ENCODE data around the gene TBPL1.
"Not testable (repeated sequence)": the region's sequence is repeated elsewhere in the genome, so short reads cannot be mapped to it uniquely, and the experiment has no call there.

Gene TBPL1

DNA sequence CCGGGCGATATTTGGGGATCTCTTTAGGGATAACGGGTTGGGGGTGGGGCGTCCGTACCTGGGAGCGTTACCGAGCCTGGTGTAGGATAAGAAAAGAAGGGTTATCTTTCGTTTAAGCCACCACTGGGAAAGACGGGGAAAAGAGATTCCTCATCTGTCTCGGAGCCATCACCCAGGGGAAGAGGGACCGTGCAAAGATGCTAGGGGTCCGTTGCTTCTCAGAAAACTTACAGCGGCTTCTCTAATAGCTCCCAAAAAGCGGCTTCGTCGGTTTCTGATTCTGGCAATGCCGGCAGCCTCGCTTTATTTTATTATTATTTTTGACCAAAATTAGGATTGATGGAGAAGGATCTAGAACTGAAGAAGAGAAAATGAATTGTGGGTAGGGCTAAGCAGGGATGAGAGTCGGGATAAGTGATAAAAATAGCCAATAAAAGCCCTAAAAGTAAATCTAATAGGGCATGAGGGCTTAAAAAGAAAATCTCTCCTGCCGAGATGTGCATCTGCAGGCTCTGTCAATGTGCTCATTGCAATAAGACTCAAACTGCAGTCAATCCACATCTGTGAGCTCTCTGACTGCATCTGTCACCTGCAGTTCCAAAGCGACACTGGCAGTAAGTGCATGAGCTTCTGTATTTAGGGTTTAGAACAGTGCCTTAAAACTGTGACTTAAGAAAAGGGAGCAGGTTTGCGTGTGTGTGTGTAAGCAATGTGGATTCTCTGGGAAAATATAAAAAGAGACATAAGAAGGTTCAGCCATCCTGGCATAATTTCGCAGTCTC is 801 bp downstream of the TBPL1 start:
- peak in 1 of 5 experiments; percentile 48 for DNase-seq

DNA sequence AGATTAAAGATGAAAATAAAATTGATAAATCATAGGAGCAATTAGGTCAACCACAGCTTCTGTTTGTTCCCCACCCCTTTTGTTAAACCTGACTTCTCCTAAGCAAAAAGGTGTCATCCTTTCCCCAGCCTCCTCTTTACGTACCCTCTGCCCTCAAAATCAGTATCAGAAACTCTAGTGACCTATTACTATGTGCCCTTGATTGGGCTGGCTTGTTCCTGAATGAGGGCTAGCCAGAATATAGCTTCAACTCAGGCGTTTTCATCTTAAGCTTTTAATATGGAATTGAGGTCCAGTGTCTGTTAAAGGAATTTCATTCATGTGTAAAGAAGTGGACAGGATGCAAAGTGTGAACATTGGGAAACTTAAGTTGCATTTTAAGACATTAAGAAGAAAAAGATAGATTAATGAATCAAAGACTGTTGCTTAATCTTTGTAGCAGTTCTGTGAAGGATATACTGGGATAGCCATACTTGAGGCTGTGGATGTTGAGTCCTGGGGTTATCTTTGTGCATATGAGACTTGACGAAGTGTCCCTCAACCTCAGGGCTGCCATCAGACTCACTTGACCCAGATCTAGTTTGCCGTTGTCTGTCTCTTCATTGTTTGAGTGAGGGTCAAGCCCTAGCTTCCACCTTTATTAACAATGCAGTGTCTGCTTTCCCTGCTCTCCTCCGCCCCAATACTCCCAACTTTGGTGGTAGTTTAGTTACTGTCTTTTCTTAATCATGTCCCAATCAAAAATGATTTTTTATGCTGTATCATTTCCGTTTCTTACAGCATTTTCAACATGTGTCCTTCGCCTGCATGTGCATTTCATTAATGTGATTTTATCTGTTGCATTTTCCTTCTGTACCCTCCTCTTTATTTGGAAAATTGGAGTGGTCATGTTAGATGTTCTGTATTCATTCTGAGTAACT is 1.9 kb downstream of the TBPL1 start:
- no peak for DNase-seq

- DNase-seq = no peak
Observed at GRCh38 chr6:133955582-133956415, 2.8 kb downstream of the TBPL1 start.

GRCh38 chr6:133956416-133957049 is 3.5 kb downstream of the TBPL1 start:
- DNase-seq = no peak

GRCh38 chr6:133957227-133957626 is 4.2 kb downstream of the TBPL1 start:
- no peak for DNase-seq

GRCh38 chr6:133957780-133958242 is 4.8 kb downstream of the TBPL1 start:
- DNase-seq = no peak

GRCh38 chr6:133958791-133959190 is 5.8 kb downstream of the TBPL1 start:
- DNase-seq = peak in 1 of 5 experiments; percentile 22

DNA sequence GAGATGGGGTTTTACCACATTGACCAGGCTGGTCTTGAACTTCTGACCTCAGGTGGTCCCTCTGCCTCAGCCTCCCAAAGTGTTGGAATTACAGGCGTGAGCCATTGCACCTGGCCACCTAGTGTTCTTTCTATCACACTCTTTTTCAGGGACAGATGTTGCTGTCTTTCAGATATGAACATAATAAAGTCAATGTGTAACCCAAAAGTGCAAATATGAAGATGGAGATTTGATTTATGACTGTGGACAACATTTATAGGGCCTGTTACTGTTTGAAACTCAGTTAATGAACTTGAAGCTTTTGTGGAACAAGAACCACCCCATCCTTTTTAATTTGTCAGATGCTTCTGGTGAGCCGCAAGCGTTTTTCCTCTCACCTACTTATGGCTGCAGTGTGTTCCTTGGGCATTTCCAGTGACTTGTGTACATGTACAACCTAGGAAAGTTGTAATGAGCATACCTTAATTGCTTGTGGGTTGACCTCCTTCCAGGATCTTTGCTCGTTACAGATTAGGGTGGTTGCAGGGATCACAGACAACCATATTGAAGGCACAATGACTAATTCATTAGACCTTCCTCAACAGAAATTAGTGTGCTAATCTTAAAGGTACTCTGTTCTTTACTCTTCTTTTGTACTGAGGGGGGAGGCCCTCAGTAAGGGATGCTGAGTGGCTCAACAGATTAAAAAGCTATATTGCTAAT is 6.8 kb downstream of the TBPL1 start:
- DNase-seq = no peak

DNA sequence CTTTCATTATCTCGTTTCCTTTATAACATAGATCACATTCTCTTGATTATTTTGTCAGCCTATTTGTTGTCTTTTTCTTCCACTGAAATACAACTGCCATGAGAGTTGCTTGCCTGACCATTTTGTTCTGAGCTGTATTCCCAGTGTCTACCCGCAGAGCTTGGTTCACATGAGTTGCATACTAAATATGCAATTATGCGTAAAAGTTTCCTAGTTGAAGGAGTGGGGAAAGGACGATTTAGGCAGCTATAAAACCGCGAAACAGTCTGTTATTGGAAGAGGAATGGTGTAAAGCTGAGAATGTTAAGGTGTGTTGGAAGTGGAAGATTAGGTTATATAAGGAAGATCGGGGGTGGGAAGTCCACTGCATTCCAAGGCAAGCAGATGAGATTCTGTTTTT is 8.8 kb downstream of the TBPL1 start:
- no peak for DNase-seq

GRCh38 chr6:133964052-133964451 is 11.0 kb downstream of the TBPL1 start:
- DNase-seq = peak in 1 of 5 experiments; percentile 39

DNA sequence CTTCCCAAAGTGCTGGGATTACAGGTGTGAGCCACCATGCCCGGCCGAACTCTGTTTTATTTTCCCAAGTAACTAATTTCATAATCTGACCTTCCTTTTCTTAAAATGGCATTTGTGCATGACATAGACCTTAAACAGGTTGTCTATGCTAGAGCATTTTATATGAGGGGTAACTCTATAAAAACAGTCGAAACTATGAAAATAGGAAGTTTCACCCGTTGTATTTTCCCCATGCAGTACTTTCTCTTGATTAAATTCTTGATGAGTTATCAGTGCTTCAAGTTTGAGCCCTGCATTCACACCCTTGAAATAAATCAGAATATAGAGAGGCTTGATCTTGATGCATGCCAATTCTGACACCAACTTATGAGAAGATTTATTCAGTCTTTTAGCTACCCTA is 11.7 kb downstream of the TBPL1 start:
- DNase-seq = no peak

- no peak for DNase-seq
Observed at GRCh38 chr6:133965817-133966360, 12.9 kb downstream of the TBPL1 start.

DNA sequence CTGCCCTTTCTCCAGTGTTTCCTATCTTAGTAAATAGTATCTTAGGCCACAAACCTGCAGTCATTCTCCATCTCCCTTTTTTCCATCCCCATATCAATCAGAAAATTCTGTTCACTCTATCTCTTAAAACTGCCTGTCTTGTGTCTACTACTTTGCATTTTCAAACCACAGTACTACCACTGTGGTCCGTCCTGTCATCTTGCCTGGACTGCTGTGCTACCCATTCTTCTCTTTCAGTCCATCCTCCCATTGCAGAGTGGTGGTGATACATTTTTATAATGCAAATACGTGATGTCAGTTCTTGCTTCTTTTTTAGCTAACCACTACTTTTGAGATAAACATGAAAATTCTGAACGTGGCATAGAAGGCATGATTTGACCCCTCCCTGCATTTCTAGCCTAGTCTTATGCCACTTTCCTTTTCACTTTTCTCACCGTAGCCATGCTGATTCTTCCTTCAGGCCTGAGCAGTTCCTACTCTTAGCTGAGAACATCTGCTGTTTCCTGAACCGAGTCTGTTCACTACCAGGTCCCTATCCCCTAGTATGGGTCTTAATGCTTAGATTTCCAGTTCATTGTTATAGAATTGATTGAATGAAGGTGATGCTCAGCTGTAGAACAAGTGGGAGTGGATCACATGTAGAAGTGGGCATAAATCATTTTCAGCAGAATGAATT is 13.8 kb downstream of the TBPL1 start:
- DNase-seq = no peak

GRCh38 chr6:133967347-133967746 is 14.3 kb downstream of the TBPL1 start:
- DNase-seq = no peak

DNA sequence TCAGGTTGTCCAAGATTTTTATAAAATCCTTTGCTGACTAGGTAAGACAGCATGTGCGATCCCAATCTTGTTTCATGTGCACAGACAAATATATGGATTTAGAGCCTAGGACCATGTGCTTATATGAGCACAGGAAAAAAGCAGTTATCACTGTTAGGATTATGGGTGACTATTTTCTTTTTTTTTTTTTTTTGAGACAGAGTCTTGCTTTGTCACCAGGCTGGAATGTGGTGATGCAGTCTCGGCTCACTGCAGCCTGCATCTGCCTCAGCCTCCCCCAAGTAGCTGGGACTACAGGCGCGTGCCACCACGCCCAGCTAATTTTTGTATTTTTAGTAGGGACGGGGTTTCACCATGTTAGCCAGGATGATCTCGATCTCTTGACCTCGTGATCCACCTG is 14.8 kb downstream of the TBPL1 start:
- DNase-seq = not testable (repeated sequence)

- no peak for DNase-seq
Observed at GRCh38 chr6:133969285-133969920, 16.4 kb downstream of the TBPL1 start.

DNA sequence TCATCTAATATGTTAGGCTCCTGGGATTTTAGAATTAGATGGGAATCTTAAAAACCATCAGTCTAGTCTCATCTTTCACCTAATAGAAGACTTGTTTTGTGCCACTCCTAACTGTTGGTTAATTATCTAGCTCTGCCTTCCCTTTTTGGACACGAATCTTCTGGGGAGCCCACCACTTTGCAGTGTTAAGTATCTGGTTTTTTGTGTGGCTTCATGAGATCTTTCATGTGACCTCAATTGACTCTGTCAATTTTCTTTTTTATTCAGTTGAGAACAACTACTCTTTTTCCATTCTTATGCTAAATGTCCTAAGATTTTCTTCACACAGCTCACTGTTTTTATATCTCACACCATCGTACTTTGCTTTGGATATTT is 16.9 kb downstream of the TBPL1 start:
- no peak for DNase-seq

- DNase-seq = no peak
Observed at GRCh38 chr6:133971861-133972260, 18.8 kb downstream of the TBPL1 start.

DNA sequence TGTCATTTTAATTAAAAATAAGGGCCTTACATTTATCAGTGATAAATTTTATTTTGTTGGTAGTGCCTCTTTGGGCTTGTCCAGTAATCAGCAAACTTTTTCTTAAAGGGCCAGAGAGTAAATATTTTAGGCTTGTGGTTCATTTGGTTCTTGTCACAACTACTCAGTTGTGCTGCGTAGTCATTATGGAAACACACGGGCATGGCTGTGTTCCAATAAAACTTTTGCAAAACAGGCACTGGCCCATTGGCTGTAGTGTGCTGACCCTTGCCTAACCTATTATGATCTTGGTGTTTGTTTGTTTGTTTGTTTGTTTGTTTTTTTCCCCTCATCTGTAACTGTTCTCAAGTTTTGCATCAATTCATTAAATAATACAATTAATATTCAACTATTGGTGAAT is 19.4 kb downstream of the TBPL1 start:
- no peak for DNase-seq

Measured in T-helper 2 cell (primary cell).